GM19351 (cell line): ENCODE data around the gene EFHC1.
"Not testable (repeated sequence)": the region's sequence is repeated elsewhere in the genome, so short reads cannot be mapped to it uniquely, and the experiment has no call there.

ENCODE experiments used
- ATAC-seq: cut with Tn5 transposase; IDR thresholded peaks from one replicate; pipeline ENCODE4 v1.9.1; 2021; ENCODE audit warnings: mild to moderate bottlenecking, moderate library complexity; ENCODE audit not compliant: unreplicated experiment

Gene EFHC1

DNA sequence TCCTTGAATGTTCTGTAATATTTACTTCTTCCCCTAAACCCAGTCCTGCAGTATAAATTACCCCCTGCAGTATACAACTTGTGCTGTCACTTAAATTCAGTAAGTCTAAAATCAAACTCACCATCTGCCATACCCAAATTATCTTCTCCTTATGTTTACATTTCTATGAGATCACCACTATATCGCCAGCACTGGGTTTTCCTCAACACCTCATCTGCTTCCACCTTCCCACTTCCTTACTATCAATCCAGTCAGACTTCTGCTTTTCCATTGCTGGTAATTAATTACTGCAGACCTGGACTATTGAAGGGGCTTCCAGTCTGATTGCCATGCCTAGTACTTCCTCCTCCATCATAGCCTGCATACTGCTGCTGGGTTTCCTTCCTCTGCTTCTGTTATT is 15.2 kb downstream of the EFHC1 start:
- ATAC-seq: no peak

DNA sequence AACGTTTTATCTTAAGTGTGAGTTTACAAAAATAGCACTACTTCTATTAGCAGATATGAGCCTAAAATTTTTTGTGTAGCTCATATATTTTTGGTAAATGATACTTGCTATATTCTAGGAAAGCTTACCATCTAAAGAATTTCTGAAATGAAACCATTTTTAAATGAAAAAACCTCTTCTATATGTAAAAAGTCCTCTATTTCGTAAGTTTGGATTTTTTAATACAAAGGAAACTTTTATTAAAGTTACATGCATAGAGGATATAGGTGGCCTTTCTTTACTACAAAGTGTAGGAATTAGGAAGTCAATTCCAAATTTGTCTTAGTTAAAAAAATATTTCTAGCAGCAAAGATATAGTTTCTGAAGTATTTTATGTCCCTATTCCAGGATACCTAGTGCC is 18.8 kb downstream of the EFHC1 start:
- ATAC-seq: no peak

DNA sequence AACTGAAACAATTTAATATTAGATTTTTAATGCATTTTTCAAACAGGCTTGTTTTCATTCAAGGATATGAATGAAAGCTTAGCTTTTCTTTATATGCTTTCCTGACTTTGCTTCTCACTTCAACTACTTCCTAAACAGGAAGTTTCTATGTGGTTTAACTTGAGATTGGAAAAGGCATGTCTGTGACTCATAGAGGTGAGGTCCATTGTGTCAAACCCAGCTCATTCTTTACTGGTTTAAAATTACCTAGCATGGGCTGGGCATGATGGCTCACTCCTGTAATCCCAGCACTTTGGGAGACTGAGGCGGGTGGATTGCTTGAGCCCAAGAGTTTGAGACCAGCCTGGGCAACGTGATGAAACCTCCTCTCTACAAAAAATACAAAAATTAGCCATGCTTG is 34.4 kb downstream of the EFHC1 start:
- no peak for ATAC-seq

DNA sequence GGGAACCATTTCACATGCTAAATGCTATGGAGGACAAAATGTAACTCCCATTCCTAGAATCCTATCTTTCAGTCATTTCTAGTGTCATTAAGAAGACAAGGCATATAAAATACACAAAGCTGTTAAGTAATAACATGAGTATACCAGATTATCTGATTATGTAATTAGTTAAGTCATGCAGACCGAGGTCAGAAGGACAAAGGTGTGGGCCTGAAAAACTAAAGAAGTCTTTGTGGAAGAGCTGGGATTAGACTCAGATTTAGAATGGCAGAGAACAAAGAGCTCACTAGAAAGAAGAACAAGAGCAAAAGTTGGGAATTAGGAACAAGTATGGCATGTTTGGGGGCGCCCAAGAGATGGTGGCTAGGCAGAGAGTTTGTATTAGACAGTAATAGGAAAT is 37.0 kb downstream of the EFHC1 start:
- ATAC-seq: no peak

DNA sequence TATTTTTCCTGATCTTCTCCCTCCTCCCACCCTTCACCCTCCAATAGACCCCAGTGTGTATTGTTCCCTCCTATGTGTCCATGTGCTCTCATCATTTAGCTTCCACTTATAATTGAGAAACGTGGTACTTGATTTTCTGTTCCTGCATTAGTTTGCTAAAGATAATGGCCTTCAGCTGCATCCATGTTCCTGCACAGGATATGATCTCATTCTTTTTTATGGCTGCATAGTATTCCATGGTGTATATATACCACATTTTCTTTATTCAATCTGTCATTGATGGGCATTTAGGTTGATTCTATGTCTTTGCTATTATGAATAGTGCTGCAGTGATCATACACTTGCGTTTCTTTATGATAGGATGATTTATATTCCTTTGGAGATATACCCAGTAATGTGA is 41.1 kb downstream of the EFHC1 start:
- not testable (repeated sequence) for ATAC-seq

DNA sequence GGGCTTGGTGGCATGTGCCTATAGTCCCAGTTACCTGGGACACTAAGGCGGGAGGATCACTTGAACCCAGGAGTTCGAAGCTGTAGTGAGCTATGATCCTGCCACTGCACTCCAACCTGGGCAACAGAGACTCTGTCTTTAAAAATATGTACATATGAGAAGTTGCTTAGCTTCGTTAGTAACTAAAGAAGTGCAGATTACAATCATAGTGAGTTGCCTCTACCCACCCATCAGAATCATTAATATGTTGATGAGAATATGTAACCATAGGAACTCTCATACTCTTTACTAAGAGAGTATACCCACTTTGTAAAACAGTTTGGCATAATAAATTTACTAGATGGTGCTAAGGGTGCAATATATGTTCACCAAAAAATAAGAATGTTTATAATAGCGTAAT is 54.0 kb downstream of the EFHC1 start:
- no peak for ATAC-seq

DNA sequence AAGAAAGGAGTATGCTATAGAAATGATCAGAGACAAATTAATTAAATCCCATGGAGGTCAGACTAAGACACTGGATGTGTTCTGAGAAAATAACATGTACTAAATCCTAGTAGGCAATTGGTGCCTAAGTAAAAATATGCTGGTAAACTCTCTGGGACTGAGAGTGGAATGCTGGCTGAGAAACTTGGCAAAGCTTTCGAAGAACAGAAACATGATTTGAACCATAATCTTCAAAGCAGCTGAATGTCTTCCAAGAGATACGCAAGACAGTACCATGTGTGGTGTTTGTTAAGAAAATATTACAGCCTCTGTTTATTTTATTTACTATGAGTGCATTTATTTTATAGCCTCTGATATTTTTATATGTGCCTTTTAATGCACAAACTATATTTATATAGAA is 55.2 kb downstream of the EFHC1 start:
- ATAC-seq: no peak

DNA sequence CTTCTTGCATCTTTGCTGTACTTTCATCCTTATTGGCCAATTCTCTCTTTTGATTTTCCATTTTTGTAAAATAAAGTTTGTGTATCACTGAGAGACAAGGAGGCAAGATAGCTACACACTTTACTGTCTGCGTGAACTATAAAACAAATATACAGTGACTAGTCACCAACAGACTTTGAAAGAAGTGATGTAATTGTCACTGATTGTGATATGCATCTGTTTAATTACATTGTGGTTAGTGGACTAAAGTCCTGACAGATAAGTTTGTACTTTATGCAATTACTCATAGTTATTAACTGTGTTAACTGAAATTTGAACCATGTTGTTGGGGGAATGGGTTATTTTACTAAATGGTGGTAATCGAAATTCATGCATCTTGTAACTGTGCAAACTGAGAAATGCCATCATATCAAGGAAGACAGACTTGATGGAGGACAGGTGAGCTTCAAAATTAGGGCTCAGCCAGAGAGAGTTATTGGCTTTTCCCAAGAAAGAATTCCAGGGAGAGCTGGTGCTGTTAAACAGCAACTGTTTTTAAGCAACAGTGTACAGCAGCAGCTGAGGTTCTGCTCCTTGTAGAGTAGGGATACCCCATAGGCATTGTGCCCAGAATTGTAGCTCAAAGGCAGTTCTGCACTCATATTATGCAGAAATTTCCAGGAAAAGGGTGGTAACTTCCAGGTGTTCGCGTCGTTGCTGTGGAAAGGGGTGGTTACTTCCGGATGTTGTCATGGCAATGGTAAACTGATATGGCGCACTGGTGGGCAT is 62.9 kb downstream of the EFHC1 start:
- ATAC-seq: no peak

DNA sequence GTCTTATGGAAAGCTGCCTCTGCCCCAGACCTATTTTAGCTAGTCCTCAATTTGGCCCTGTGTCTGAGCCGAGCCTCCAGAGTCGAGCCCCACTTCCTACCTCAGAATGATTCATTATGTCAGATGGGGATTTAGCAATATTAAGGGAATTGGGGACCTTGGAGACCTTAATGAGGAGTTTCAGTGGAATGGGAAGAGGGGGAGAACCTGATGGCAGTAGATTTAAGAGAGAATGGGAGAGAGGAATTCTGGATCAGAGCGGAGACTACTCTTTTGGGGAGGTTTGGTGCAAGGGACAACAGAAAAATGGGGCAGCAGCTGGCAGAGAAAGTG is 63.5 kb downstream of the EFHC1 start:
- no peak for ATAC-seq

DNA sequence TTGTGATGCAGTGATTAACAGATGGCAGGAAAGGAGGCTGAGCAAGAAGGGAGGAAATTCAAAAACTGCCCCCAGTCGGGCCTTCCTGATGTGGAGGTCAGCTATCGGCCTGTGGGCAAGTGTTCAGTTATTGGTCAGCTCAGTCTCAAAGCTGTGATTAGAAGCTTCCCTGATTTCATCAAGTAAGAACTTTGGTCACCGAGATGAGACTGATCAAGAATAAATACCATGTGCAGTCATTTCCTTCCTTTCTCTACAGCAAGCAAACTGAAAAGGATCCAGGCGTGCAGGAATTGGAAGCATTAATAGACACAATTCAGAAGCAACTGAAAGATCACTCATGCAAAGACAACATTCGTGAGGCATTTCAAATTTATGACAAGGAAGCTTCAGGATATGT is 69.7 kb downstream of the EFHC1 start:
- ATAC-seq: no peak

DNA sequence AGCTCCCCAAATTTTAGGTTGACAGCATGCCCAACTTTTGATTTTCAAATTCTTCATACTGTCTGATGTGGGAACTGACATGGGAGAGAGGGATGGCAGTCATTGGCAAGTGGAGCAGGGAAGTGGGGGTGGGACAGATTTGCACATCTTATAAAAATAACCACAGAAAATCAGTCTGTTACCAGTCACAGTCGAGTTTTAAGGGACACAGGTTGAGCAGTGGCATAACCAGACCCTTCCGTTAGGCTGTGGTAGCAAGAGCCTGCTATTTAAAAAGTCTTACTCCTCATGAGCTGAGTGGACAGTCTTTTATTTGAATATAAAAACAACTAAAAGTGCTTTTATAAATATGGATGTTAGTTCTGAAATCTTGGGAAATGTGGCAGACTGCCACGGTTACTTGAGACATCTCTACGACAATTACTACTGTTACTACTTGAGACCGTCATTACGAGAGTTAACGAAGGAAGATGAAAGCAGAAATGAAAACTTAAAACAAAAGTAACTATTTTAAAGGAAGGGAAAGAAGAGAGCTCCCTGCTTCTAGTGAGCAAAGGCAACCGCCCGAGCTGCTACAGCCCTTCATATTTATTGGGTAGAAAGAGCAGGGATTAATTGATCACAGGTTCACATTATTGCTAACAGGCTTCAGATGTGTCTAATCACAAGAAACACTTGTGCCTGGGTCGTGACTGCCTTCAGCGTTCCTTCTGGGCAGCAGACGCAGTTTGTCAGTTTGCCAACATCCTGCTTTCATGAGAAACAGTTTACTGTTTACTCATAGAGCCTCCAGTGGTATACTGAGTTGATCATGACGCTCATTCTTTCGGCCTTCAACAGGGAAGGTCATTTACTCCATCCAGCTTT is 71.3 kb downstream of the EFHC1 start:
- peak; percentile 72 for ATAC-seq

DNA sequence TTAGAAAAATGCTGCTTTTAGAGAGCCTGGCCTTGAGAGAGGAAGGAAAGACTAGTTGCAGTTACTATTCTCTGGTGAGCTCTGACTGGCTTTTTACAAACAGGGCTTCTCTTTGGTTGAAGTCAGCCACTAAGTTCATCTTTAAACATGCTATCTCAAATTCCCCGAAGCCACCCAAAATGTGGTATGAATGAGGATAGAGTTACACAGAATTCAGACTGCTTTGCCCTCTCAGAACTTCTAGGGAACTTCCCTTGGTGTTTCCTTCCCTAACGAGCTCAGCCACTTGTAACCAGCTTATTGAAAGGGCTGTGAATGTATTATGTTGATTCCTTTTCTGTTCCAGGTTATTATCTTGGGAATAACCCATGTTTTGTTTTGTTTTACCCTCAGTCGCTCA is 73.5 kb downstream of the EFHC1 start:
- no peak for ATAC-seq

DNA sequence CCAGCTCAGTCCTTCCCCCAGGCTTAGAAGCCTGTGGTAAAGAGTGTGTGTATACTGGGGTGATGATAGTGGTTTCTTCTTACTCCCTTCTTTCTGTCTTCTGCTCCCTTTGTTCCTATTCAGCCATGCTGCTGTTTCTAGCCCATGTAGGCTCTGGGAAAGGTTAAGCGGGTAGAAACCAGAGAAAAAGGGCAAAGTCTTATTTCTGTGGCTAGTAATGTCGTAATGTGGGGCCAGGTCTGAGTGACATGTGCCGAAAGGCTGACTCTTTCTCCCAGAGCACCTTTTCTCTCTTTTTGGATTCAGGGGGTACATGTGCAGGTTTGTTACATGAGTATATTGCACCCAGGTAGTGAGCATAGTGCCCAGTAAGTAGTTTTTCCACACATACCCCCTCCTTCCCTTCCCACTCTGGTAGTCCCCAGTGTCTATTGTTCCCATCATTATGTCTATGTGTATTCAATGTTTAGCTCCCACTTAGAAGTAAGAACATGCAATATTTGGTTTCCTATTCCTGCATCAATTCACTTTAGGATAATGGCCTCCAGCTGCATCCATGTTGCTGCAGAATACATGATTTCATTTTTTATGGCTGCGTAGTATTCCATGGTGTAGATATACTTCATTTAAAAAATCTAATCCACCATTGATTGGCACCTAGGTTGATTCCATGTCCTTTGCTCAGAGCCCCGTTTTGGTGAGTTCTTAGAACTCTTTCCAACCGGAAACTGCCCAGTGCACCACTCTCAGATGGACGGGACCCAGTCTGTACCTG is 74.3 kb downstream of the EFHC1 start:
- no peak for ATAC-seq

DNA sequence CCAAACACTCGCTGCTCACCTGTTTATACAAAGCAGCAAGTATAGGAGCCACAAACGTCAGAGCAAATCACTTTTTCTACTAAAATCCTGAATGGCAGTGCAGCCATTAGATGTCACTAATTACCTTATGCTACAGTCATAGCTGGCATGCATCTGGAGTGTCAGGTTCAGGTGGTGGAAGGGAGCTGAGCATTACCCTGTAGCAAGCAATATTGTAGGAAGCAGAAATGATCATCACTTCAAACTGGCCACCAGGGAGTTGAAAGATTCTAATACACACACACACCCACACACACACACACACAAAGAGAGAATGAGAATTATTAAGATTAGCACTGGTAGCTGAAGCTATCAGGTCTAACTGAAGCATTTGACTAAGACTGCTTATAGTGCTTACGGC is 75.8 kb downstream of the EFHC1 start:
- no peak for ATAC-seq

DNA sequence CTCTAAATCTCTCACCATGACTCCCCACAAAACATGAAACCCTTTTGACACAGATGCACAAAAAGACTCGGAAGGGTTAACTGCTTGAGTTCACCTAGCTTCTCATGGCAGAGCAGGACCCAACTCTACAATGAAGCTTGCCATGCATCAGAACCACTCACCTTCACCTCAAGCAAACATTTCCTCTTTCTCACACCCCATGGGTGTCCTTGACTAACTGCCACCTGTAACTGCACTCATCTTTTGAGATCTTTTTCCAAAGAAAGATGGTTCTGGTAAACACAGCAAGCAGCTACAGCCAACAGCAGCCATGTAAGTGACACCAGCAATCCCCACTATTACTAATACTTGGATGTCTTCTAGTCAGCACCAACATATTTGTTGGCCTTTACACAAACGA is 76.5 kb downstream of the EFHC1 start:
- no peak for ATAC-seq

DNA sequence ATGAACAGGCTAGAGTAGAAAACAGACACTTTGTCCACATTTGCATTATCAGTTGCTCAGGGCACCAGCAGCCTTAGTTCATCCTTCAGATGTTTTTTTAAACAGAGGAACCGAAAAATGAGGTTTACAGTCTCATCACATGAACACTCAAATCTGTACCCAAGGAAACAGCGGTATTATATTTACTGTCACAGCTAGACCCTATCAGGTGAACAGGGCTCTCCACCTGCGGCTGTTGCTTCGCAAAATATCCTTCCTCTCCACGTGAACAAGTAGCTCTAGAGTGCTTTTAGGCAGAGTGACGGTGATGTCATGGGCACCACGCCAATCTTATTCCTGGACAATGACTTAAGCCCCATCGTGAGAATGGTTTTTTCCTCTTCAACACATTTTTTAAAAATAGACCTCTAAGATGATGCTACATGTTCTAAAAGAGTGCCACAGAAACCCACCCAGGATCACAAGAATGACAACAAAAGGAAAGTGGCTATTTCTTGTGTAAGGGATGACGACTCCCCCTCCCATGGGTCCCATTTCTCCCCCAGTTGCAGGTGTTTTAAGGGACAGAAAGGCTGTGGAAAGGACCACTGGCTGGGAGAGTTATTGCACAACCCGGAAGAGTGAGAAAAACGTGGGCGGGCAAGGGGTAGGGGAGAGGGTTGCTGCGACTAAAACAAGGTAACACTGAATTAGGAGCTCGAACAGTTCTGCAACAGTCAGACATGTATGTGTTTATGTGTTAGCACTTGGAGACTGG is 77.7 kb downstream of the EFHC1 start:
- ATAC-seq: peak; percentile 87

DNA sequence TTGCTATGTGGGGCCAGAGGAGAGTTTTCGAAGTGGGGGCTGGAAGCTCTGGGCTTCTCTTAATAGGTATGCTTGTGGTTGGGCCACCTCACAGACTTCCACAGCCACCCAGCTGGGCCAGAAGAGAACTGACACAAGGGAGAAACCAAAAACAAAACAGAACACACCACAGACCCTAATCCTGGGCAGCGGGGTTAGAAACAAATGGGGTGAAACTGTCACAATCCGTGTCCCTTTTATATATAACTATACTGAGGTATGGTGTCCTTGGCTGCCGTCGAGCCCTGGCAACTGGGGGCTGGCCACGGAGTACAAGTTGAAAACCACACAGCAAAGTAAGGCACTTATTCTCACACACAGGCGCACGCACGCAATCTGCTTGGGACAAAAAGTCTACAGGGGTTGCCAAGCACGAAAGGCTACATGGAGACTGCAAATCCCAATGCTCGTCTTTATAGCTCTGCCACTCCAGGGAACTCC is 78.4 kb downstream of the EFHC1 start:
- peak; percentile 34 for ATAC-seq

DNA sequence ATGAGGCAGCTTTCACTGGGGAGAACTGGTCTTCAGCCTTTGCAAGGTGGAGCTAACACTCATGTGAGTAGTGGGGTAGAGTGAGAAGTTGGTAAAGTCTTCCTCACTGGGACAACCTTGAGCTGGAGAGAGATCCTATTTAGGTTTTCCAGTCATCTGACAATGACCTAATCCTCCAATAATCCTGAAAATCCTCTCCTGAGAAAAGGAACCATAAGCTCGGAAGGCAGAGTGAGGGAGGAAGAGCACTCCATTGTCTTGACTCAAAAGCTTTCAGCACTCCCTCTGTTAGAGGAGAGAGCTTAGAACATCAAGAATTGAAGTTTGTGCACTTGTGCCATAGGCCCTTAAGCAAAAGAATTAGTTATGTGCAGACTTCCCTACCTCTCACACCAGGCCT is 78.9 kb downstream of the EFHC1 start:
- ATAC-seq: no peak

DNA sequence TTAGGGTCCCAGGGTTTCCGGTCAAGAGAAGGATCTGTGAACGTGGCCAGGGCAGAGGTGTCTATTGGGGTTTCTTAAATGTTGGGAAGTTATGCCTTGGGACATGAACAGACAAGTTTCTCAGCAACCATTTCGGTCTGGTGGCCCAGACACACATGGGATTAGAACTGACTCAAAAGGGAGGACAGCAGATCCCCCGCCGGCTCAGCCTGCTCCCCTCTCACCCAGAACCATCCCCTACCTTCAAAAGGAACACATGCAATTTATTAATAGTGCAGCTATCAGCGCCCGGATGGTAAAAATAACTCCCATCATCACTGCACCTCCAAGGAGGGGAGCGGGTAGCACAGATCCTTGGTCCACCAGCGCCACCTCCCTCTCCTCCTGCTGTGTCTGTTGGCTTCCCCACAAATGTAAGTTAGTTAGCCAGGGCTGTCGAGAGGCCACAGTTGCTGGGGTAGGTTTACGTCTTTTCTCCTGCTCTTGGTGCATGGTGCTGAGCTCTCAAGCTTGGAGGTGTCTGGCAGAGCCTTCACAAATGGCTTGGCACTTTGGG is 79.6 kb downstream of the EFHC1 start:
- ATAC-seq: no peak
